ENCODE data around the gene ADORA2A. TPM values are rescaled to one million over a fixed set of nuclear protein-coding genes. Genes with fewer than 3 reads are reported as not detected.

ADORA2A gene
- total and polyA plus RNA-seq, 2 of the 13 experiments (the other 11 are each of a cell fraction or from before 2014, with no cell fraction given), result 3.3 to 5.0 TPM

- TF ChIP-seq E2F2 (CRISPR knock-in tag; IDR thresholded peaks at IDR 0.05; ENCODE audit: borderline replicate concordance) (no peak), FOXK1 (CRISPR knock-in tag; IDR thresholded peaks at IDR 0.05; ENCODE audit: borderline replicate concordance, low read depth) (no peak), ZFP90 (CRISPR knock-in tag; IDR thresholded peaks at IDR 0.05; ENCODE audit: borderline replicate concordance) (0 out of 2 replicates have a peak, but pooled peaks have one; percentile 29), TBL1XR1 (IDR thresholded peaks at IDR 0.05; ENCODE audit: borderline replicate concordance, low read length, partially characterized antibody) (no peak), NCOA5 (CRISPR knock-in tag; IDR thresholded peaks at IDR 0.05) (no peak), HOXA3 (CRISPR knock-in tag; IDR thresholded peaks at IDR 0.05) (no peak), ZNF496 (CRISPR knock-in tag; IDR thresholded peaks at IDR 0.05; ENCODE audit: insufficient replicate concordance) (no peak), KAT2B (IDR thresholded peaks at IDR 0.05; ENCODE audit: borderline replicate concordance, low read depth, low read length) (no peak), MEF2D (CRISPR knock-in tag; IDR thresholded peaks at IDR 0.05) (peak; percentile 31; the same call in 1 of the 2 replicates), LRRFIP1 (CRISPR knock-in tag; conservative IDR thresholded peaks at IDR 0.05) (no peak), PCBP2 (optimal IDR thresholded peaks at IDR 0.05; ENCODE audit: low read depth, low read length, poor library complexity, severe bottlenecking) (no peak), ZNF331 (CRISPR knock-in tag; IDR thresholded peaks at IDR 0.05) (peak; percentile 22; the same call in 1 of the 2 replicates), ZNF761 (CRISPR knock-in tag; conservative IDR thresholded peaks at IDR 0.05) (no peak), ZBTB20 (CRISPR knock-in tag; IDR thresholded peaks at IDR 0.05; ENCODE audit: borderline replicate concordance, low read depth) (peak; percentile 23; the same call in 1 of the 2 replicates), NFIC (IDR thresholded peaks at IDR 0.05; ENCODE audit: low read length) (no peak), ZNF776 (CRISPR knock-in tag; IDR thresholded peaks at IDR 0.05) (peak; percentile 58; the same call in 1 of the 2 replicates), MYC (CRISPR knock-in tag; IDR thresholded peaks at IDR 0.05; ENCODE audit: borderline replicate concordance) (peak; percentile 14; the same call in 1 of the 2 replicates), ZNF558 (CRISPR knock-in tag; IDR thresholded peaks at IDR 0.05; ENCODE audit: borderline replicate concordance) (no peak), ZIK1 (CRISPR knock-in tag; IDR thresholded peaks at IDR 0.05; ENCODE audit: borderline replicate concordance, low read depth) (no peak)
- TF ChIP-seq, protein P1, sequence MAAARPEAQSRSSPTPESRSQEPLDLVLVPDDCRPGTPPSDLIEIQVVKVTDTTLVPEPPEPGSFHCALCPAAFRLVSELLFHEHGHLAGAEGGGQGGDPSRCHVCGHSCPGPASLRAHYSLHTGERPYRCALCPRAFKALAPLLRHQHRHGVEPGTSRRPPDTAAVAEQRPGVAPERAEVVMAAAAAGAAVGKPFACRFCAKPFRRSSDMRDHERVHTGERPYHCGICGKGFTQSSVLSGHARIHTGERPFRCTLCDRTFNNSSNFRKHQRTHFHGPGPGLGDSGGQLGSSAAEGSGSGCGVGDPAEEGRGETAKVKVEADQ (CRISPR knock-in tag; IDR thresholded peaks at IDR 0.05; ENCODE audit: borderline replicate concordance), result no peak
- TF ChIP-seq, protein P2, sequence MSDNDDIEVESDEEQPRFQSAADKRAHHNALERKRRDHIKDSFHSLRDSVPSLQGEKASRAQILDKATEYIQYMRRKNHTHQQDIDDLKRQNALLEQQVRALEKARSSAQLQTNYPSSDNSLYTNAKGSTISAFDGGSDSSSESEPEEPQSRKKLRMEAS (IDR thresholded peaks at IDR 0.05), result peak; percentile 58; the same call in 1 of the 2 replicates
- TF ChIP-seq, protein P3, sequence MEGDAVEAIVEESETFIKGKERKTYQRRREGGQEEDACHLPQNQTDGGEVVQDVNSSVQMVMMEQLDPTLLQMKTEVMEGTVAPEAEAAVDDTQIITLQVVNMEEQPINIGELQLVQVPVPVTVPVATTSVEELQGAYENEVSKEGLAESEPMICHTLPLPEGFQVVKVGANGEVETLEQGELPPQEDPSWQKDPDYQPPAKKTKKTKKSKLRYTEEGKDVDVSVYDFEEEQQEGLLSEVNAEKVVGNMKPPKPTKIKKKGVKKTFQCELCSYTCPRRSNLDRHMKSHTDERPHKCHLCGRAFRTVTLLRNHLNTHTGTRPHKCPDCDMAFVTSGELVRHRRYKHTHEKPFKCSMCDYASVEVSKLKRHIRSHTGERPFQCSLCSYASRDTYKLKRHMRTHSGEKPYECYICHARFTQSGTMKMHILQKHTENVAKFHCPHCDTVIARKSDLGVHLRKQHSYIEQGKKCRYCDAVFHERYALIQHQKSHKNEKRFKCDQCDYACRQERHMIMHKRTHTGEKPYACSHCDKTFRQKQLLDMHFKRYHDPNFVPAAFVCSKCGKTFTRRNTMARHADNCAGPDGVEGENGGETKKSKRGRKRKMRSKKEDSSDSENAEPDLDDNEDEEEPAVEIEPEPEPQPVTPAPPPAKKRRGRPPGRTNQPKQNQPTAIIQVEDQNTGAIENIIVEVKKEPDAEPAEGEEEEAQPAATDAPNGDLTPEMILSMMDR (CRISPR knock-in tag; IDR thresholded peaks at IDR 0.05), result peak; percentile 27; the same call in 1 of the 2 replicates
Measured at GRCh38 chr22:24420072-24420976, 7.1 kb upstream of the ADORA2A start (continued).

All from HepG2 (cell line).